ENCODE results near the gene AMER1.

GRCh38 chrX:64204252-64204651 is 1.3 kb downstream of the AMER1 start:
- no peak for TF ChIP-seq POLR2A (IDR thresholded peaks at IDR 0.05)
- TF ChIP-seq EP300 (IDR thresholded peaks at IDR 0.05): no peak
- no peak for TF ChIP-seq CTCF (IDR thresholded peaks at IDR 0.05)
- no peak for TF ChIP-seq POLR2AphosphoS5 (IDR thresholded peaks at IDR 0.05)
